Stimulated activated CD8-positive, alpha-beta memory T cell treated with anti-CD3 and anti-CD28 coated beads, Interleukin-12 subunit alpha, Interleukin-12 subunit beta, amount 100 ng/mL, for 1 hour (primary cell): ENCODE measurements around the gene PCCA.
"Not testable (repeated sequence)": the region's sequence is repeated elsewhere in the genome, so short reads cannot be mapped to it uniquely, and the experiment has no call there.

Experiments used
- DNase-seq: peaks from one replicate; pipeline ENCODE4 v3.0.0-alpha.2; 2020; ENCODE audit warnings: low read depth

PCCA gene

DNA sequence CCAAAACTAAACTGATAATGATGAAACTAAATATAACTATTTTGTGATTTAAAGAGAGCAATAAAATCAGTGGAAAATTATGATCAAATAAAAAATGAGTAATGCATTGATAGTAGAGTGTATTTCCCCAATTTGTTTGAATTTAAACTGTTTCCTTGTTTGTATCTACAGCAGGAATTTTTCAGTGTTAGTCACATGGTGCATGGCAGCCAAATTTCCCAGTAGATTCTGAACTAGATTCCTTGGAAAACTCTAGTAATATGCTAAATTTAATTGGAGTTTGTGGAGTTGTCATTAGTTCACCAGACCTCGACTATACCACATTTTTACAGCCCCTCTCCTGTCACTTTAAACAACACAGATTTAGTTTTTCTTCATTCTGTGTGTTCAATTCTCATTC lies 156.2 kb downstream of the PCCA start:
- DNase-seq, result no peak

DNA sequence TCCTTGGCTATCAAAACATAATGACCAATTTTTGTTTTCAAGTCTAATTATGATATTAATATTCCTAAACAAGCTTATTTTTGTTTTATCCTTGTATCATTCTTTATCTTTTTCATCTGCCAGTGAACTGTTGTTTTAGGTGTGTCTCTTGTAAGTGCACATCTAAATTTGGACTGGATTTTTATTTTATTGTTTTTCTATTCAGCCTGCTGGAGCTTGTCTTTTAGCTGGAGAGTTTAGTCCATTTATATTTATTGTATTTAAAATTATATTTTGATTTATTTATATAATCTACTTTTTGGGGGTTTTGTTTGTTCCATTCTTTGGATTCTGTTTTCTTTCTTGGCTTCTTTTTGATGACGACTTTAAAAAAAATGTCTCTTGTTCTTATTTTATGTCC lies 159.0 kb downstream of the PCCA start:
- DNase-seq, result no peak

DNA sequence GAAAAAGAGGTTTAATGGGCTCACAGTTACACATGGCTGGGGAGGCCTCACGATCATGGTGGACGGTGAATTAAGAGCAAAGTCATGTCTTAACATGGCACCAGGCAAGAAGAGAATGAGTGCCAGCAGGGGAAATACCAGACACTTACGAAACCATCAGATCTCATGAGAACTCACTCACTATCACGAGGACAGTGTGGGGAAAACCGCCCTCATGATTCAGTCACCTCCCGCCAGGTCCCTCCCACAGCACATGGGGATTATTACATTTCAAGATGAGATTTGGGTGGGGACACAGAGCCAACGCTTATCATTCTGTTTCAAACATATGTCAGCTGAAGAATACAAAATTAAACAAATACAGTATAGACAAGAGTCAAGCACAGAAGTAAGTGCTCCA lies 165.1 kb downstream of the PCCA start:
- no peak for DNase-seq

DNA sequence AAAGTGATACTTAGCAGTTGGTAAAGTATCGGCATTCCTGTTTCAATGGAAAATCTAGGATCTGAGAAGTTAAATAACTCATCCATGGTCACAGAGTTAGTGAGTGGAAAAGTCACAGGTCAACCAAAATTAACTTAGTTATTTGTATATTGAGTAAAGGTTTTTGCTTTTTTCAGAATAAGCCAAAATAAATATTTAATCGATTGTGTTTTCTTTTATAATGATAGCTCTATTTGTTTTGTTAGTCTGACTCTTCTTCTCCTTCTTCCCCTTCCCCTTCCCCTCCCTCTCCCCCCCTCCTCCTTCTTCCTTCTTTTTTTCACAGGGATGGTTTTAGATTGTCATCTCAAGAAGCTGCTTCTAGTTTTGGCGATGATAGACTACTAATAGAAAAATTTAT lies 173.5 kb downstream of the PCCA start:
- DNase-seq, result no peak

DNA sequence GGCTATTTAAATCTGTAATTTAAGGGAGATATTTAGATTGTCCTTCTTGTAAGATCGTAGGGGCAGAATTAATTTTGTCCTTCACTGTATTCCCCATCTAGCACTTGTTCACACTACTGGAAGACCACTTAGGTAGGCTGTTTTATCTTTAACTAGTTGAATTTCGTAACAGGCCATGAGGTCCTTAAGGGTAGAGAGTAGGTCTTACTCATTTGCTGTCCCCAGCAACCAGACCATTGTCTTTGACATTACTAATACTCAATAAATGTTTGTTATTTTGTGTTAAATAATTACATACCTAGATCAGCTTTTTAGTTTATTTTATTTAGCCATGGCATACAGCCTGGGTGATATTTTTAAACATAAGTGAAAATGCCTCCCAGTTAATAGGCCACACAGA lies 177.1 kb downstream of the PCCA start:
- no peak for DNase-seq

DNA sequence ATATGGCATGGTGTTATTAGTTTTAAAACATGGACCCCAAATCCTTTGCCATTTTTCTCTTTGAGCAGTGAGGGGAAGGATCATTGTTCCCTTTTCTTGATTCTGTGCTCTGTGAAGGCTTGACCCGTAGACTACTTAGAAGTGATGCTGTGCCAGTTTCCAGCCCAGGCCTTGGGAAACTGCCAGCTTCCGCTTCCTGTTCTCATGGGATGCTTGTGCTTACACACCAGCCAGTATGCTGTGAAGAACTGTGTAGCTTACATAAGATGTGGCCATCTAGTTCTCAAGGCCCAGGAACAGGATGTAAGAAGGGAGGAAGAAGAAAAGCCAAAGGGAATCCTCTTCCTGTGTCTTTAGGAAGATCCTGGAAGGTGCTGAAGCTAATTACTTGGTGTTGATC lies 180.9 kb downstream of the PCCA start:
- DNase-seq, result no peak

DNA sequence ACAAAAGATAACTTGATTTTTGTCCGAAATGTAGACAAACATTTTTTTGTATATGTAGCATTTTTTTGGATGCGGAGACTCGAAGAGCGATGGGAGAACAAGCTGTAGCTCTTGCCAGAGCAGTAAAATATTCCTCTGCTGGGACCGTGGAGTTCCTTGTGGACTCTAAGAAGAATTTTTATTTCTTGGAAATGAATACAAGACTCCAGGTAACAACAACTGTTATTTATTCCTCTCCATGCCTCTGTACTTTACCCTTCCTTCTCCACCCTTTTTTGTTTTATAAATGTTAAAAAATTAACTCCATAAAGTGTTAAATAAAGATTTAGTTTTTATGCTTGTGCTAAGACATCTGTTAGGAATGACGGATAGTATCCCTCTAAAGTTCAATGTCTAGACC lies 184.2 kb downstream of the PCCA start:
- no peak for DNase-seq

DNA sequence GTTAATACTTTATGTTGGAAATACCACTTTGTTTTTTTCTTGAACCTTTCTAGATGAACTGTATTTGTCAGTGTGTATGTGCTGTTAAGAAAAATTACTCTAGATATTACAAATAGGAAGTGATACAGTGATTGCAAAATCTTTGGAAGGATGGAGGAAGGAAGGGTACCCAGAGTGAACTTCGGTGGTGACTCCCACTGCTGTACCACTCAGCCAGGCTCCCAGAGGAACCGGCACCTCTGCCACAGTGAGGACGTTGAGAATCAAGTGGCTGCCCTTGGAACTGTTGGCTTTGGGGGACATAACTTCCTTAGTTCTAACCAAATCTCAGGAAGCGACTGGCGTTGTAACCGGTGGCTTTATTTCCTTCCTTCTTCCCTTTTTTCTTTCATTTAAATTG lies 184.7 kb downstream of the PCCA start:
- no peak for DNase-seq

DNA sequence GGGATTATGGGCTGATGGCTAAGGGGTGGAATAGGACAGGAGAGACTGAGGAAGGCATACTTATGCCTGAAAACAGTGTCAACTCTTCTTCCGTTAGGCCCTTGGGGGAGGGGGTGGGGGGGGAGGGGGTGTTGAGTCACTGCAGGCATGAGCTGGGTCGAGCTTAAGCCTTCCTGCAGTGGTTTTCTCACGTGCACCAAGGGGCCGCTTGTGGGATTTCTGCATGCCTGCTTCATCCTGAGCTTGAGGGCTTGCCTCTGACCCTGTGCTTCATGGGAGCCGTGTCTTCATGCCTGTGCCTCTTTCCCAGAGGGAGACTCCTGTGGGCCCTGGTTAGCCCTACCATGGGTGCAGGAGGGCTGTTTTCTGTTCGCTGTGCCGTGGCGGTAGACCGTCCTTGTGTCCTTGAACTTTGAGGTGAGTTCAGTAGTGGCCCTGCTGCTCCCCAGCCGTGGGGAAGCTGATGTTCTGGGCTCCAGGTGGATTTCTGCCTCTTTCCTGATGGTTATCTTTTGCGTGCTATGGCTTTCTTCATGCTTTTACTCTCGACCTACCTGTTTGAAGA lies 186.1 kb downstream of the PCCA start:
- no peak for DNase-seq

DNA sequence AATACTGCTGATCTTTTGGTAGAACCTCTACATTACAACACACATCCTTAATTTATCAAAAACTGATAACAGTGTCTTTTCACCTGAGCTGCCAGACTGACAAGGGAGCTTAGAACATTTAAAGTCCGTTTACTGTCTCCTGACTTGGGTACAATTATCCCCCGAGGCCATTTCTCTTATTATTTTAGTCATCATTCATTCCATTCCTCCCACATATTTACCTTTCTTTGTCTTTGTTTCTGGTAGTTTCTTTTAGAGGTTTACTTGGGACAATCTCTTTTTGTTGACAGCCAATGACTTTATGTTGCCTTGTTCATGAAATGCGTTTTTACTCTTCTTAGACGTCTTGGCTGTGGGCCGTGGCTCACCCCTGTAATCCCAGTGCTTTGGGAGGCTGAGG lies 186.9 kb downstream of the PCCA start:
- DNase-seq, result no peak

DNA sequence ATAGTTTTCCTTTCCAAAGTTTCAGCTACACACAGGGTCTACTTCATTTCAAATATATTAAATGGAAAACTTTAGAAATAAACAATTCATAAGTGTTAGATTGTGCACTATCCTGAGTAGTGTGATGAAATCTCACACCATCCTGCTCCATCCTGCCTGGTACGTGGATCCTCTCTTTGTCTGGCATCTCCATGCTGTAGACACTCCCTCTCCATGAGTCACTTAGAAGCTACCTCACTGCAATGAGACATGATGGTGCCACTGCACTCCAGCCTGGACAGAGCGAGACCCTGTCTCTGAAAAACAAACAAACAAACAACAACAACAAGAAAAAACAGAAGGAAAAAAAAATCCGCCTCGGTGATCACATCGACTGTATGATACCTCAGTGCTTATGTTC lies 191.8 kb downstream of the PCCA start:
- DNase-seq, result no peak

DNA sequence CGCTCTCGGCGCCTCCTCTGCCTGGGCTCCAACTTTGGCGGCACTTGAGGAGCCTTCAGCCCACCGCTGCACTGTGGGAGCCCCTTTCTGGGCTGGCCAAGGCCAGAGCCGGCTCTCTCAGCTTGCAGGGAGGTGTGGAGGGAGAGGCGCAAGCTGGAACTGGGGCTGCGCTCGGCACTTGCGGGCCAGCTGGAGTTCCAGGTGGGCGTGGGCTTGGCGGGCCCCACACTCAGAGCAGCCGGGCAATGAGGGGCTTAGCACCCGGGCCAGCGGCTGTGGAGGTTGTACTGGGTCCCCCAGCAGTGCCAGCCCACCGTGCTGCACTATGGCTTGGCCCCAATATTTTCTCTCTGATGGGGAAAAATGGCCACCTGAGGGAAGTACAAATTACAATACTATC lies 193.4 kb downstream of the PCCA start:
- DNase-seq, result not testable (repeated sequence)

DNA sequence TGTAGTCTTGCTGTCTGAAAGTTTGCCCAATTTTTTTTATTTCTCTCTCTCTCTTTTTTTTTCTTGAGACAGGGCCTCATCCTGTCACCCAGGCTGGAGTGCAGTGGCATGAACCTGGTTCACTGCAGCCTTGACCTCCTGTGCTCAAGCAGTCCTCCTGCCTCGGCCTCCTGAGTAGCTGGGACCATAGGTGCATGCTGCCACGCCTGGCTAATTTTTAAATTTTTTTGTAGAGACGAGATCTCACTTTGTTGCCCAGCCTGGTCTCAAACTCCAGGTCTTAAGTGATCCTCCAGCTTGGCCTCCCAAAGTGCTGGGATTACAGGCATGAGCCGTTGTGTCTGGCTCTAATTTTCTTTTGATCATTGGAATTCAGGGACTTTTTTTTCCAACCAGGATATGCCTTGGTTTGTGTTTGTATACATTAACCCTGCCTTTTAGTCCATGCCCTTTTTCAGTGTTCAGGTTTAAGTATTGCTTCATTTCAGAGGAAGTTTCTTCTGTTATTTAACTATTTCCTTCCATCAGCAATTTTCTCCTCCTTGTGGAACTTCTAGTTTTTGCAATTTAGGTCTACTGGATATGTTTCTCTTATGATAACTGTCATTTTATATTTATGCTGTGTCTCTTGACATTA lies 201.4 kb downstream of the PCCA start:
- DNase-seq, result no peak

DNA sequence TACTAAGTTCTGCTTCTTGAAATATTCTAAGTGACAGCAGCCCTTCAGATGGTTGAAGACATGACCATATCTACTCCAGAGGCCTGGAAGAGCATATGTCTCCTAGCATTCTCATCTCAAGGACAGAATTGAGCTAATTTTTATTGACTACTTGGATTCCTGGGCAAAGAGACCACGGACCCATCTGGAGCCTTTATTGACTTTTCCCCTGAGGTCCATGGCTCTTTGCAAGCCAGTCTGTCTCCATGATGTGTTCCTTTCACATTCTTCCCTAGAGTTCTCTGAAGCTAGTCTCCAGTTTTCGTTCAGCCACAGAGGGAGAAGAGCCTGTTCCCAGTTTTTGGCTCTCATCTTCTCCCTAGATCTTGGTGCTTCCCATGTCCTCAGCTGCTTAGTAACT lies 202.7 kb downstream of the PCCA start:
- no peak for DNase-seq

DNA sequence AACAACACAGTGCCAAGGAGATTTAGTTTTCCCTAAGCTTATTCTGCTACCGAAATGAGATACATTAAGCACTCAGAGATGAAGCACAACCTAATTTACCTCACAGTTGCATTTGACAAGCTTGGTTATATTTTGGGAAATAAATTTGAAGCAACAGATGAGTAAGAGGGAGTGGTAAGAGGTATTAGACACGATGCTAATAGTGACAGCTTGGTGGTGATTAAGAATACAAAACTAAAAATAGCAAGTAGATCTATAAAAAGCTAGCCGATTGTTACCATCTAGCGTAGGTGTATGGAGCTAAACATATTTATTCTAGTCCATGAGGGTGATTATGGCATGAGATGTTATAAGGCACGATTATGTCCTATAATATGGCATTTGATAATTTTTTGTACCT lies 208.5 kb downstream of the PCCA start:
- no peak for DNase-seq

DNA sequence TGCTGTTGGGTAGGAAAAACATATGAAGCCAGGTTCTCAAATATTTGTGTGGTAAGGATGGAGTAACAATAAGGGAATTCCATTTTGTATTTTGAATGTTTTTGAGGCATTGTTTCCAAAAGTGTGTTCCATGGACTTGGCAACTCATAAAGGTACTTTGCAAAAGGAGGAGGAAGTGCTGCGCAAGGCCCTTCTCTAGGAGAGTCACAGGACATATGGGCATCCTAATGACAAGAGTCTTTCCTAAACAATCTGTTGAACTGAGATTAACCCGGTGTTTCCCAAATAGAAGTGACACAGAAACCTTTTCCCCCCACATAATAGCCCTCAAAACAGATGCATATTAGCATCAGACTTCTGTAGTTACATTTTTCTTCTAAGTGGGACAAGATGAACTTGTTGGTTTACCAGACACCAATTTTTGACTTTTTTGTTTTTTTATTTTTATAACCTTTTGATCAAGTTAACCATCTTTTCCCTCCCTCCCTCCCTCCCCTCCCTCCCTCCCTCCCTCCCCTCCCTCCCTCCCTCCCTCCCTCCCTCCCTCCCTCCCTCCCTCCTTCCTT lies 209.3 kb downstream of the PCCA start:
- DNase-seq, result no peak

DNA sequence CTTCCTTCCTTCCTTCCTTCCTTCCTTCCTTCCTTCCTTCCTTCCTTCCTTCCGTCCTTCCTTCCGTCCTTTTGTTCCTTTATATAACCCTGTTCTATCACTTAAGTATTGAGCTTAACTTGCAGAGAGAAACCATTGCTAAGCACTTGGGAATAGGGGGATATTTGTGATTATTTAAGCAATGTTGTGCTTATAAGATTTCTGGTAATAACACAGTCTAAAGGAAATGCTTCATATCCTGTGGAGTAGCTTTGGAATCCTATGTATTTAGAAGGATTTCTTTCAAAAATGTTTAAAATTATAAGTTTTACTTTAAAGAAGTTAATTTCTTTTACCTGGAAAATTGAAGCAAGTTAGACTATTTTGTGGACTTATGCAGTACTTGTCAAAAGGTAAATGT lies 209.8 kb downstream of the PCCA start:
- no peak for DNase-seq

DNA sequence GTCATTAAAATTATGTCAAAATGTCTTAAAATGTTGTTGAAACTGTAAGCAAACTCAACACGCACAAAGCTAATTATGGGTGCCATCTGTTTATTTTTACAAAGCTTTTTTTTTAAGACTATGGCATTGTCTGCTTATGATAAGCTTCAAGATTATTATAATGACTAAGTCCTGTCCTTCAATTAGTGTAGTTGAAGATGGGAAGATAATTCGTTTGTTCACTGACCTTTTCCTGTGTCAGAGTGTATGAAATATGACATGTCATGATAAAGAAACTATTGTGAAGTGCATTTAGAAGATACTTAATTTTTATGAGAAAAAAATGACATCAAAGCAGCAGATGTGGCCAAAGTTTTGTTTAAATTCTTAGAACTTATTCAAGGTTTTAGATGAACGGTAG lies 211.3 kb downstream of the PCCA start:
- DNase-seq, result no peak

DNA sequence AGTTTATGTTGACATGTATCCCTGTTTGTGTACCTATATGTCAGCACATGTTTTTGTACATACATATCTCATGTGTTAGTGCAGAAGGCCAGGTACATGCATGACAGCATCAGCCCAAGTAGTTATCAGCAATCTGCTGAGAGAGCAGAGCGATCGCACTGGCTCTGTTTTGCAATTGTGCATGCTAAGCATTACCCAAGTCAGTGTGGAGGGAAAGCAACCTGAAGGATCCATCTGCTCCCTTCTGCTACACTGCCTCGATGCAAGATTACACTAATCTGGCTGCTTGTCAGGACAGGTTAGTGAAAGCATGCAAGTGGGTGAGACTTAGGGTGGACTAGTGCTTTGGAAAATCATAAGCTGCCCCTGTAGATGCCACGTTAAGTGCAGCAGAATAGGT lies 211.8 kb downstream of the PCCA start:
- DNase-seq, result no peak

DNA sequence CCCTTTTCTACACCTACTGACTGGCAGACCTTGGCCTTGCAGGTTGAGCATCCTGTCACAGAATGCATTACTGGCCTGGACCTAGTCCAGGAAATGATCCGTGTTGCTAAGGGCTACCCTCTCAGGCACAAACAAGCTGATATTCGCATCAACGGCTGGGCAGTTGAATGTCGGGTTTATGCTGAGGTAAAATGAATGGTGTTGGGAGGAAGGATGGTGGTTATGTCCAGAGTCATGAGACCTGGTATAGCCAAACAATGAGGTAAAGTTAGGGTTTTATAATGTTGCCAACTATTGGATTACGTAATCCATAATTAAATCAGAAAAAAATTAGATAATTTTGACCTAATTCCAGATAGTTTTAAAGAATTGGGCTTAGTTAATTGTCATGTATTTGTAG lies 212.5 kb downstream of the PCCA start:
- DNase-seq, result no peak

DNA sequence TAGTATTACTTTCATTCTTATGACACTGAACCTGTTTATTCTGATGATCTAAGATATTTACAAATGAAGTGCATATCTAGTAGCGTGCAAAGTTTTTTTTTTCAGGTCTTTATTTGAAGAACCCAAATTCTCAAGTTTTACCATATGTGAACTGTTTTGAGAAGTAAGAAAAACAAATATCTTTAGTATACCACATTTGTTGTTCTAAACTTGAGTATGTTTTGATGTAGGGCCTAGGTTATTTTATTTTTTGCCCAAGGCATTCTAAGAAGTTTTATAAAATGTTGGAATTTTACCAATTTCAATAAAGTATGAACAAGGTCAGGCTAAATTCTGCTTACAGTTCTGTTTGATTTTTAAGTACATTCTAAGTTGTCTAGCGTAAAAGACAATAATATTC lies 213.5 kb downstream of the PCCA start:
- no peak for DNase-seq

DNA sequence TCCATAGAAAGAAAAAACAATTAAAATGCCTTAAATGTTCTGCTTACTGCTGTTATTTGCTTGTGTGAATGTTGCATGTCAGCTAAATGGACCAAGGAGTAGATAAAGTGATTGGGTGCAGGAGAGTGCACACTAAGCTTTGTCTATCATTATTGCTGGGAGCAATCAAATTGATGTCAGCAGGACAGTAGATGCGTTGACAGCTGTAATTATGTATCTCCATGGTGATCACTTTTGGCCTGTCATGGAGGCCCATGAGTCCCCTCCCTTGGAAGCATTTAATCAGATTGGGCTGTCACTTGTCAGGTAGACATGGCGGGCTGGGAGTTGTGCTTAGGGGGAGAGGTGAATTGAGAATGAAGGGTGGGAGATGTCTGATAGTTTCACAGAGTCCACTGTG lies 215.3 kb downstream of the PCCA start:
- no peak for DNase-seq

DNA sequence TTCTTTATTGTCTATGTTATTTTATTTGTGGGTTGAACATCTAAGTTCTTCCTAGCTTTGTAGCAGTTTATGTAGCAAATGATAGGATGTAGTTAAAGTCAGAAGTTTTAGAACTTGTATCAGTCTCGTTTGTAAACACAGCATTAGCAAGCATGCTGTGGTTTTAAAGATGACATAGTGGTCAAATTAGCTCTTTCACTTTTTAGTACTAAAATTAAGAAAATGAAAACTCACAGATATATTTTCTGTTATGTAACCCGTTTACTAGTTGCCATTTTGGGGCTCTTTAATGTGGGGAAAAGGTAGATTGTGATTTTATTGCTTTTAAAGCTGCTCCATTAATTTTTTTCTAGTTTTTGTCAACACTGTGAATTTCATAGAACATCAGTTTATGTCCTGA lies 216.5 kb downstream of the PCCA start:
- DNase-seq, result no peak

DNA sequence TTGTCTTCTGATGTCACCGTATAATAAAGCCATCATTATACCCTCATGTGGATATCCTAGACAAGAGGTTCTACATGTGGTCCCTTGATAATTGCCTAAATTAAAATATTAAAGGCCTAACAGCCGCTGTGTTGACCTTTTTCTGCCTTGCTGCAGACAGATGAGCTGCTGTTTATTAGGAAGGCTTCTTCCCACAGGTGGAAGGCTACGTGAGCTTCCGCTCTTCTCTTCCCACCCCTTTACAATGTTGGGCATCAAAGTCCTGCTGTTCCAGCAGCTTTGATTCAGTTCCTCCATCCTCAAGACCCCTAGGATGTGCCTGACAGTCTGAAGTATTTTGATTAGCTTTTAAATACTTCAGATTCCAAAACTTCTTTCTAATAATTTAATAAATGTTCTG lies 217.1 kb downstream of the PCCA start:
- no peak for DNase-seq
